ENCODE measurements around the gene SH3GL1. TPM values are rescaled to one million over a fixed set of nuclear protein-coding genes. Genes with fewer than 3 reads are reported as not detected.

The SH3GL1 gene
- total RNA-seq, 2 experiments from 2014 or later = 62.1 to 64.0 TPM

GRCh38 chr19:4389064-4389375 lies 11.3 kb downstream of the SH3GL1 start:
- no peaks in the 10 kb centered on the region for H3K27me3 Mint-ChIP-seq
- ChIA-PET POLR2A (interaction anchor here (1.0 to 1.6 kb wide), 2 partner anchors 13 to 19 kb away, joined by 3 to 7 read pairs; no protein-coding TSS in a partner anchor), CTCF (no interaction called here)
- no peaks in the 10 kb centered on the region for H3K9me3 Mint-ChIP-seq
- no peak for DNase-seq
- no peak overlapping the region for H3K27ac Mint-ChIP-seq
- H3K4me3 Mint-ChIP-seq = no peak overlapping the region
- peaks cover 28% of the 10 kb centered on the region for H3K36me3 Mint-ChIP-seq (ENCODE audit: low read depth)
- peaks cover 32% of the 10 kb centered on the region for H3K4me1 Mint-ChIP-seq

GRCh38 chr19:4388337-4389063 lies 11.8 kb downstream of the SH3GL1 start:
- no peaks in the 10 kb centered on the region for H3K27me3 Mint-ChIP-seq
- H3K27ac Mint-ChIP-seq = no peak overlapping the region
- H3K4me1 Mint-ChIP-seq = peaks cover 32% of the 10 kb centered on the region
- no peaks in the 10 kb centered on the region for H3K9me3 Mint-ChIP-seq
- DNase-seq = no peak
- ChIA-PET CTCF (no interaction called here), POLR2A (interaction anchor here (1.0 to 1.6 kb wide), 3 partner anchors 13 to 18 kb away, joined by 3 to 7 read pairs (median 3); no protein-coding TSS in a partner anchor)
- H3K4me3 Mint-ChIP-seq = no peak overlapping the region
- H3K36me3 Mint-ChIP-seq (ENCODE audit: low read depth) = peaks cover 30% of the 10 kb centered on the region

GRCh38 chr19:4386041-4386782 lies 14.1 kb downstream of the SH3GL1 start:
- H3K4me3 Mint-ChIP-seq = no peak overlapping the region
- no peaks in the 10 kb centered on the region for H3K27me3 Mint-ChIP-seq
- no peaks in the 10 kb centered on the region for H3K9me3 Mint-ChIP-seq
- H3K36me3 Mint-ChIP-seq (ENCODE audit: low read depth) = peaks cover 31% of the 10 kb centered on the region
- no peak overlapping the region for H3K27ac Mint-ChIP-seq
- ChIA-PET POLR2A (no interaction called here), CTCF (no interaction called here)
- H3K4me1 Mint-ChIP-seq = peaks cover 32% of the 10 kb centered on the region
- no peak for DNase-seq

- Mint-ChIP-seq H3K4me1 (peaks cover 32% of the 10 kb centered on the region), H3K27me3 (no peaks in the 10 kb centered on the region), H3K36me3 (ENCODE audit: low read depth) (peaks cover 28% of the 10 kb centered on the region), H3K27ac (no peak overlapping the region), H3K9me3 (no peaks in the 10 kb centered on the region), H3K4me3 (no peak overlapping the region)
- no peak for DNase-seq
- CTCF ChIA-PET = no interaction called here
- POLR2A ChIA-PET = no interaction called here
Observed at GRCh38 chr19:4385291-4386040, 14.9 kb downstream of the SH3GL1 start.

GRCh38 chr19:4380254-4380727 lies 20.1 kb downstream of the SH3GL1 start:
- Mint-ChIP-seq H3K9me3 (no peaks in the 10 kb centered on the region), H3K27me3 (no peaks in the 10 kb centered on the region), H3K36me3 (ENCODE audit: low read depth) (peaks cover 23% of the 10 kb centered on the region), H3K27ac (peak overlapping the region; percentile 95), H3K4me3 (peak overlapping the region; percentile 77), H3K4me1 (peaks cover 70% of the 10 kb centered on the region)
- ChIA-PET CTCF (interaction anchor here (0.7 to 1.9 kb wide), 3 partner anchors 11 to 133 kb away, joined by 3 to 6 read pairs (median 4); partner anchors contain the start of gene SH3GL1), POLR2A (interaction anchor here (0.8 to 2.1 kb wide), 7 partner anchors 10 to 91 kb away, joined by 3 to 11 read pairs (median 4); partner anchors contain the start of genes CHAF1A and SH3GL1)
- peak; percentile 75 for DNase-seq

- Mint-ChIP-seq H3K27me3 (no peaks in the 10 kb centered on the region), H3K9me3 (no peaks in the 10 kb centered on the region), H3K4me1 (peaks cover 73% of the 10 kb centered on the region), H3K36me3 (ENCODE audit: low read depth) (peaks cover 21% of the 10 kb centered on the region), H3K4me3 (peak overlapping the region; percentile 77), H3K27ac (peak overlapping the region; percentile 95)
- CTCF ChIA-PET = interaction anchor here (0.6 to 1.9 kb wide), 4 partner anchors 10 to 253 kb away, joined by 3 to 6 read pairs (median 4); partner anchors contain the start of gene SH3GL1
- POLR2A ChIA-PET = interaction anchor here (1.4 to 2.1 kb wide), 7 partner anchors 10 to 23 kb away, joined by 4 to 11 read pairs (median 5); partner anchors contain the start of genes CHAF1A and SH3GL1
- DNase-seq = peak; percentile 39
Observed at GRCh38 chr19:4379383-4380253, 20.7 kb downstream of the SH3GL1 start.

GRCh38 chr19:4378886-4379285 lies 21.5 kb downstream of the SH3GL1 start:
- Mint-ChIP-seq H3K27ac (peak overlapping the region; percentile 95), H3K4me3 (peak overlapping the region; percentile 77), H3K36me3 (ENCODE audit: low read depth) (peaks cover 20% of the 10 kb centered on the region), H3K9me3 (no peaks in the 10 kb centered on the region), H3K4me1 (peaks cover 75% of the 10 kb centered on the region), H3K27me3 (no peaks in the 10 kb centered on the region)
- no peak for DNase-seq
- POLR2A ChIA-PET = interaction anchor here (1.6 kb wide), 1 partner anchor 9 kb away, joined by 9 read pairs; no protein-coding TSS in a partner anchor
- CTCF ChIA-PET = interaction anchor here (0.6 to 1.9 kb wide), 4 partner anchors 9 to 254 kb away, joined by 3 to 6 read pairs (median 4); partner anchors contain the start of gene SH3GL1

GRCh38 chr19:4376991-4377781 lies 23.2 kb downstream of the SH3GL1 start:
- Mint-ChIP-seq H3K36me3 (ENCODE audit: low read depth) (peaks cover 15% of the 10 kb centered on the region), H3K27ac (peak overlapping the region; percentile 58), H3K27me3 (no peaks in the 10 kb centered on the region), H3K4me1 (peaks cover 77% of the 10 kb centered on the region), H3K9me3 (no peaks in the 10 kb centered on the region), H3K4me3 (no peak overlapping the region)
- DNase-seq = no peak
- POLR2A ChIA-PET = interaction anchor here (1.9 kb wide), 2 partner anchors 11 to 25 kb away, joined by 6 to 7 read pairs; partner anchors contain the start of gene CHAF1A
- CTCF ChIA-PET = interaction anchor here (0.7 to 1.0 kb wide), 2 partner anchors 23 to 34 kb away, joined by 3 read pairs; partner anchors contain the start of genes MPND and SH3GL1

GRCh38 chr19:4376671-4376990 lies 23.7 kb downstream of the SH3GL1 start:
- H3K27me3 Mint-ChIP-seq = no peaks in the 10 kb centered on the region
- ChIA-PET POLR2A (interaction anchor here (1.9 kb wide), 2 partner anchors 12 to 26 kb away, joined by 6 to 7 read pairs; partner anchors contain the start of gene CHAF1A), CTCF (interaction anchor here (0.7 kb wide), 1 partner anchor 24 kb away, joined by 3 read pairs; the partner anchor contains the start of gene SH3GL1)
- no peaks in the 10 kb centered on the region for H3K9me3 Mint-ChIP-seq
- peak overlapping the region; percentile 58 for H3K27ac Mint-ChIP-seq
- no peak for DNase-seq
- H3K36me3 Mint-ChIP-seq (ENCODE audit: low read depth) = peaks cover 15% of the 10 kb centered on the region
- no peak overlapping the region for H3K4me3 Mint-ChIP-seq
- H3K4me1 Mint-ChIP-seq = peaks cover 78% of the 10 kb centered on the region

GRCh38 chr19:4376028-4376670 lies 24.2 kb downstream of the SH3GL1 start:
- peak overlapping the region; percentile 58 for H3K27ac Mint-ChIP-seq
- H3K36me3 Mint-ChIP-seq (ENCODE audit: low read depth) = peaks cover 15% of the 10 kb centered on the region

More at GRCh38 chr19:4376028-4376670, 24.2 kb downstream of the SH3GL1 start:
- Mint-ChIP-seq H3K4me1 (peaks cover 79% of the 10 kb centered on the region), H3K4me3 (no peak overlapping the region), H3K9me3 (no peaks in the 10 kb centered on the region), H3K27me3 (no peaks in the 10 kb centered on the region)
- ChIA-PET POLR2A (interaction anchor here (1.2 to 1.9 kb wide), 2 partner anchors 12 to 17 kb away, joined by 4 to 7 read pairs; no protein-coding TSS in a partner anchor), CTCF (interaction anchor here (1.1 kb wide), 1 partner anchor 19 kb away, joined by 4 read pairs; no protein-coding TSS in a partner anchor)
- no peak for DNase-seq
